HepG2 (cell line): ENCODE data around the gene CHSY3. TPM values are rescaled to one million over a fixed set of nuclear protein-coding genes. Genes with fewer than 3 reads are reported as not detected.
"Not testable (repeated sequence)": the region's sequence is repeated elsewhere in the genome, so short reads cannot be mapped to it uniquely, and the experiment has no call there.

Experiments
- ATAC-seq: fragments of 200-7000 bp; cut with Tn5 transposase; 3 replicates; pipeline ENCODE4 v1.9.1; 2020; ENCODE audit warnings: mild to moderate bottlenecking, moderate library complexity
- BruUV-seq: library from RNA; stranded (reverse); fragments of 400-500 nt; replicated peaks from 2 replicates; lab custom pipeline; 2021; lab: Mats Ljungman, UMichigan
- CTCF ChIA-PET: fragments of 300-600 bp; formaldehyde crosslinking; extraction: SDS; loops from one replicate; lab custom pipeline; 2021; ENCODE audit warnings: low total read pairs, inconsistent platforms, low intra/inter-chr PET ratio; lab: Yijun Ruan, JAX
- POLR2A ChIA-PET: fragments of 350-600 bp; sonication (Branson Sonifier 250); formaldehyde crosslinking; loops from one replicate; lab custom pipeline; 2020; ENCODE audit warnings: antibody characterized with exemption, inconsistent platforms; lab: Yijun Ruan, JAX
- DNase-seq: peaks from one replicate; pipeline ENCODE4 v3.0.0-alpha.2; 2015; ENCODE audit warnings: low spot score
- FAIRE-seq: peaks from 3 replicates; lab custom pipeline; 2011; peaks lifted over from hg19 to GRCh38; lab: Jason Lieb, UNC
- H2AFZ ChIP-seq: one replicate; pipeline ENCODE4 v1.6.1; 2011; ENCODE audit warnings: low read length, inconsistent platforms
- H3K27ac ChIP-seq: fragments of 300-600 bp; 3 replicates; pipeline ENCODE4 v1.8.0; 2011; ENCODE audit warnings: mixed run types, mild to moderate bottlenecking, mixed read lengths, low read length, inconsistent platforms; ENCODE audit not compliant: insufficient read depth; ENCODE audit errors: extremely low read length
- H3K27me3 ChIP-seq, 2 experiments: fragments of 200-600 bp in 1 of 2; 2 replicates in 1 of 2; 3 replicates in 1 of 2; pipeline versions ENCODE4 v1.6.0 to v1.8.0; 2011; ENCODE audit warnings: low read length in 2 of 2, mild to moderate bottlenecking in 2 of 2, moderate library complexity in 2 of 2, inconsistent platforms in 1 of 2; ENCODE audit not compliant: insufficient read depth in 2 of 2, control insufficient read depth in 1 of 2
- H3K36me3 ChIP-seq, 2 experiments: fragments of 200-600 bp in 1 of 2; replicated peaks in 1 of 2; 2 replicates in 1 of 2; 3 replicates in 1 of 2; pipeline versions ENCODE4 v1.5.1 to v1.8.0; 2011; ENCODE audit warnings: low read length in 2 of 2, inconsistent platforms in 1 of 2; ENCODE audit not compliant: insufficient read depth in 2 of 2, control insufficient read depth in 1 of 2
- H3K4me1 ChIP-seq: 2 replicates; pipeline ENCODE4 v1.5.1; 2012; ENCODE audit warnings: low read length, inconsistent platforms; ENCODE audit not compliant: insufficient read depth
- H3K4me2 ChIP-seq: 2 replicates; pipeline ENCODE4 v1.6.0; 2011; ENCODE audit warnings: low read depth, low read length, inconsistent platforms
- H3K4me3 ChIP-seq, 3 experiments: fragments of 200-600 bp in 1 of 3; sonication (generic), shearing (Covaris generic) in 1 of 3; replicated peaks in 1 of 3; 2 replicates each; pipeline ENCODE4 v1.5.1; 2011 to 2016; ENCODE audit warnings: low read length in 3 of 3, inconsistent platforms in 2 of 3, low read depth in 2 of 3, mild to moderate bottlenecking in 2 of 3, control low read depth in 1 of 3, mixed read lengths in 1 of 3; ENCODE audit not compliant: insufficient read depth in 1 of 3
- H3K79me2 ChIP-seq: one replicate; pipeline ENCODE4 v1.6.1; 2011; ENCODE audit warnings: low read length, inconsistent platforms; ENCODE audit not compliant: insufficient read depth
- H3K9ac ChIP-seq: 2 replicates; pipeline ENCODE4 v1.6.0; 2011; ENCODE audit warnings: mild to moderate bottlenecking, low read depth, low read length, inconsistent platforms; ENCODE audit not compliant: insufficient read depth
- H3K9me3 ChIP-seq: 2 replicates; pipeline ENCODE4 v1.5.1; 2012; ENCODE audit warnings: mild to moderate bottlenecking, low read length
- H4K20me1 ChIP-seq: 2 replicates; pipeline ENCODE4 v1.6.0; 2011; ENCODE audit warnings: inconsistent platforms, mild to moderate bottlenecking, low read length, moderate library complexity; ENCODE audit not compliant: insufficient read depth
- KDM3A ChIP-seq: IDR thresholded peaks from 2 replicates; pipeline ENCODE4 v1.6.1; 2018; ENCODE audit warnings: low read depth, missing compliant biosample characterization
- KLF9 ChIP-seq: IDR thresholded peaks from 2 replicates; pipeline ENCODE4 v1.6.1; 2016; ENCODE audit warnings: low read depth
- MEIS2 ChIP-seq: sonication (generic); formaldehyde crosslinking; IDR thresholded peaks from 2 replicates; pipeline ENCODE4 v1.9.0; 2021; ENCODE audit warnings: mild to moderate bottlenecking, missing genetic modification reagents
- NKX3-1 ChIP-seq: sonication (generic); formaldehyde crosslinking; IDR thresholded peaks from 2 replicates; pipeline ENCODE4 v1.5.0; 2020; ENCODE audit warnings: missing genetic modification reagents
- SMAD1 ChIP-seq: sonication (generic); formaldehyde crosslinking; IDR thresholded peaks from 2 replicates; pipeline ENCODE4 v1.4.0; 2020; ENCODE audit warnings: missing genetic modification reagents, low read depth, mild to moderate bottlenecking, borderline replicate concordance
- SNAPC4 ChIP-seq: sonication (generic); formaldehyde crosslinking; IDR thresholded peaks from 2 replicates; pipeline ENCODE4 v1.4.0; 2020; ENCODE audit warnings: mild to moderate bottlenecking, missing genetic modification reagents
- ZMYM4 ChIP-seq: sonication (generic); formaldehyde crosslinking; IDR thresholded peaks from 2 replicates; pipeline ENCODE4 v1.8.1; 2023; ENCODE audit warnings: mild to moderate bottlenecking, missing genetic modification reagents
- ZNF609 ChIP-seq: sonication (generic); formaldehyde crosslinking; IDR thresholded peaks from 2 replicates; pipeline ENCODE4 v1.4.0; 2020; ENCODE audit warnings: mild to moderate bottlenecking, missing genetic modification reagents, borderline replicate concordance
- ZNF678 ChIP-seq: sonication (generic); formaldehyde crosslinking; IDR thresholded peaks from 2 replicates; pipeline ENCODE4 v1.4.0; 2020; ENCODE audit warnings: mild to moderate bottlenecking, missing genetic modification reagents
- WGBS: methylation state at CpG from one replicate; pipeline ENCODE4 v1.1.6; 2017; ENCODE audit warnings: low lambda C conversion rate; 5-methylcytosine and 5-hydroxymethylcytosine counted together
- in situ Hi-C: cut with HindIII; loops from 2 replicates; pipeline ENCODE4 v1.10.0; 2017; ENCODE audit warnings: low pct_unique_long_range_greater_than_20kb; ENCODE audit not compliant: extremely low pct_ligation_motif_present
- intact Hi-C: fragments of 100-400 bp; cut with micrococcal nuclease; formaldehyde crosslinking; loops from one replicate; pipeline ENCODE4 v1.10.0; 2022; ENCODE audit not compliant: unreplicated experiment
- polyA plus RNA-seq, 8 experiments: library from polyadenylated mRNA; depleted of rRNA in 3 of 8; stranded (reverse) in 7 of 8; unstranded in 1 of 8; fragments of >200 nt; fragmentation: Illumina TruSeq in 4 of 8; extraction: Trizol in 4 of 8; gene quantifications; 2 replicates each; pipeline versions ENCODE4 v1.2.1 to v1.2.3, GENCODE V29; 2011 to 2016; ENCODE audit warnings: low read depth in 4 of 8, missing spikeins in 1 of 8, mixed read lengths in 1 of 8; ENCODE audit not compliant: insufficient read depth in 1 of 8
- total RNA-seq, 5 experiments: library from RNA; depleted of rRNA; stranded (reverse); fragments of >200 nt; fragmentation: Illumina TruSeq; extraction: Trizol; gene quantifications; 2 replicates each; pipeline ENCODE4 v1.2.3, GENCODE V29; 2016; ENCODE audit warnings: low read depth in 1 of 5

The CHSY3 gene
- total and polyA plus RNA-seq, 2 of the 13 experiments (the other 11 are each of a cell fraction or from before 2014, with no cell fraction given), result 0.26 to 4.1 TPM

- H3K36me3 ChIP-seq, H3K27ac ChIP-seq, H3K79me2 ChIP-seq, ATAC-seq, in situ Hi-C loops, CTCF ChIA-PET, H3K4me2 ChIP-seq, H3K9me3 ChIP-seq, POLR2A ChIA-PET, H3K27me3 ChIP-seq, H3K4me1 ChIP-seq, BruUV-seq, intact Hi-C loops, H2AFZ ChIP-seq, DNase-seq, FAIRE-seq, H3K9ac ChIP-seq, H4K20me1 ChIP-seq, H3K4me3 ChIP-seq: not testable (repeated sequence)
- WGBS, result 25% methylated on average over 2 of the region's 2 CpGs
Measured at GRCh38 chr5:130226556-130226955, 322.3 kb downstream of the CHSY3 start.

- BruUV-seq, result no TSS peak
- in situ Hi-C loops, result no loop called here
- Histone ChIP-seq H3K4me1 (no peaks in the 10 kb centered on the region), H3K36me3 (no peaks in the 10 kb centered on the region), H3K27ac (no peak overlapping the region), H3K27me3 (no peaks in the 10 kb centered on the region), H3K79me2 (no peaks in the 10 kb centered on the region), H3K9me3 (no peaks in the 10 kb centered on the region), H3K9ac (no peak overlapping the region), H3K4me2 (no peak overlapping the region), H2AFZ (no peak overlapping the region), H3K4me3 (no peak overlapping the region), H4K20me1 (no peaks in the 10 kb centered on the region)
- DNase-seq (no peak), ATAC-seq (no peak), FAIRE-seq (no peak)
- ChIA-PET CTCF (no interaction called here), POLR2A (no interaction called here)
- 0% methylated on average over 4 of the region's 4 CpGs for WGBS
- intact Hi-C loops, result no loop called here
- TF ChIP-seq SNAPC4 (CRISPR knock-in tag) (no peak), ZMYM4 (CRISPR knock-in tag) (no peak), SMAD1 (no peak), KDM3A (CRISPR knock-in tag) (no peak), ZNF678 (no peak), NKX3-1 (no peak), KLF9 (no peak), MEIS2 (no peak), ZNF609 (CRISPR knock-in tag) (no peak)
Measured at GRCh38 chr5:130227699-130228098, 323.4 kb downstream of the CHSY3 start.
